Measurements from ENCODE around the gene GUCY1A2.

GUCY1A2 gene

GRCh38 chr11:106974831-106975230 lies 43.4 kb downstream of the GUCY1A2 start:
- no peak for DNase-seq (ENCODE audit: extremely low read depth, insufficient read length)
- no peak overlapping the region for H3K4me3 ChIP-seq (replicated peaks; ENCODE audit: low read depth, low read length)
- TF ChIP-seq CTCF (IDR thresholded peaks at IDR 0.05; ENCODE audit: insufficient read depth, low read length, poor library complexity, severe bottlenecking): no peak
- no peaks in the 10 kb centered on the region for H3K36me3 ChIP-seq (ENCODE audit: control insufficient read depth, insufficient read depth, low read length)
- H3K27me3 ChIP-seq (replicated peaks; ENCODE audit: control insufficient read depth, insufficient read depth, low read length): no peaks in the 10 kb centered on the region

- no peak for DNase-seq (ENCODE audit: extremely low read depth, insufficient read length)
- no peaks in the 10 kb centered on the region for H3K27me3 ChIP-seq (replicated peaks; ENCODE audit: control insufficient read depth, insufficient read depth, low read length)
- no peak for TF ChIP-seq CTCF (IDR thresholded peaks at IDR 0.05; ENCODE audit: insufficient read depth, low read length, poor library complexity, severe bottlenecking)
- H3K36me3 ChIP-seq (ENCODE audit: control insufficient read depth, insufficient read depth, low read length): no peaks in the 10 kb centered on the region
- no peak overlapping the region for H3K4me3 ChIP-seq (replicated peaks; ENCODE audit: low read depth, low read length)
Observed at GRCh38 chr11:106971864-106972263, 46.4 kb downstream of the GUCY1A2 start.

GRCh38 chr11:106969644-106970355 lies 48.5 kb downstream of the GUCY1A2 start:
- no peak for TF ChIP-seq CTCF (IDR thresholded peaks at IDR 0.05; ENCODE audit: insufficient read depth, low read length, poor library complexity, severe bottlenecking)
- H3K4me3 ChIP-seq (replicated peaks; ENCODE audit: low read depth, low read length): no peak overlapping the region
- no peak for DNase-seq (ENCODE audit: extremely low read depth, insufficient read length)
- no peaks in the 10 kb centered on the region for H3K27me3 ChIP-seq (replicated peaks; ENCODE audit: control insufficient read depth, insufficient read depth, low read length)
- no peaks in the 10 kb centered on the region for H3K36me3 ChIP-seq (ENCODE audit: control insufficient read depth, insufficient read depth, low read length)

- H3K4me3 ChIP-seq (replicated peaks; ENCODE audit: low read depth, low read length): no peak overlapping the region
- no peak for DNase-seq (ENCODE audit: extremely low read depth, insufficient read length)
- H3K27me3 ChIP-seq (replicated peaks; ENCODE audit: control insufficient read depth, insufficient read depth, low read length): no peaks in the 10 kb centered on the region
- H3K36me3 ChIP-seq (ENCODE audit: control insufficient read depth, insufficient read depth, low read length): no peaks in the 10 kb centered on the region
- TF ChIP-seq CTCF (IDR thresholded peaks at IDR 0.05; ENCODE audit: insufficient read depth, low read length, poor library complexity, severe bottlenecking): no peak
Observed at GRCh38 chr11:106962995-106963394, 55.3 kb downstream of the GUCY1A2 start.

GRCh38 chr11:106961518-106961917 lies 56.8 kb downstream of the GUCY1A2 start:
- Histone ChIP-seq H3K27me3 (replicated peaks; ENCODE audit: control insufficient read depth, insufficient read depth, low read length) (no peaks in the 10 kb centered on the region), H3K4me3 (replicated peaks; ENCODE audit: low read depth, low read length) (no peak overlapping the region), H3K36me3 (ENCODE audit: control insufficient read depth, insufficient read depth, low read length) (no peaks in the 10 kb centered on the region)
- no peak for DNase-seq (ENCODE audit: extremely low read depth, insufficient read length)
- no peak for TF ChIP-seq CTCF (IDR thresholded peaks at IDR 0.05; ENCODE audit: insufficient read depth, low read length, poor library complexity, severe bottlenecking)

- Histone ChIP-seq H3K27me3 (replicated peaks; ENCODE audit: control insufficient read depth, insufficient read depth, low read length) (no peaks in the 10 kb centered on the region), H3K36me3 (ENCODE audit: control insufficient read depth, insufficient read depth, low read length) (no peaks in the 10 kb centered on the region), H3K4me3 (replicated peaks; ENCODE audit: low read depth, low read length) (no peak overlapping the region)
- TF ChIP-seq CTCF (IDR thresholded peaks at IDR 0.05; ENCODE audit: insufficient read depth, low read length, poor library complexity, severe bottlenecking): no peak
- no peak for DNase-seq (ENCODE audit: extremely low read depth, insufficient read length)
Observed at GRCh38 chr11:106961048-106961447, 57.2 kb downstream of the GUCY1A2 start.
